HG03095 (cell line): ENCODE results near the gene ATP5F1A.
"Not testable (repeated sequence)": the region's sequence is repeated elsewhere in the genome, so short reads cannot be mapped to it uniquely, and the experiment has no call there.

Experiments
- ATAC-seq: cut with Tn5 transposase; IDR thresholded peaks from one replicate; pipeline ENCODE4 v1.9.1; 2021; ENCODE audit warnings: moderate library complexity; ENCODE audit not compliant: unreplicated experiment

ATP5F1A gene

GRCh38 chr18:46097801-46098615 lies at the start of gene ATP5F1A:
TSS of gene ATP5F1A (minus strand) at chr18:46098296. CDS start at chr18:46098231, 65 bp downstream.
- ATAC-seq: peak; percentile 74

- ATAC-seq: no peak
Measured at GRCh38 chr18:46141199-46141598, 43.1 kb upstream of the ATP5F1A start.

GRCh38 chr18:46140173-46140572 lies 42.1 kb upstream of the ATP5F1A start:
- no peak for ATAC-seq

GRCh38 chr18:46134920-46135675 lies 37.0 kb upstream of the ATP5F1A start:
- ATAC-seq: no peak

- no peak for ATAC-seq
Measured at GRCh38 chr18:46133534-46133933, 35.4 kb upstream of the ATP5F1A start.

- not testable (repeated sequence) for ATAC-seq
Measured at GRCh38 chr18:46130549-46130948, 32.5 kb upstream of the ATP5F1A start.

- no peak for ATAC-seq
Measured at GRCh38 chr18:46130061-46130460, 32.0 kb upstream of the ATP5F1A start.

GRCh38 chr18:46126625-46127024 lies 28.5 kb upstream of the ATP5F1A start:
- not testable (repeated sequence) for ATAC-seq

GRCh38 chr18:46113751-46114150 lies 15.7 kb upstream of the ATP5F1A start:
- no peak for ATAC-seq

- no peak for ATAC-seq
Measured at GRCh38 chr18:46110406-46110805, 12.3 kb upstream of the ATP5F1A start.

- ATAC-seq: no peak
Measured at GRCh38 chr18:46109386-46109785, 11.3 kb upstream of the ATP5F1A start.

- peak; percentile 94 for ATAC-seq
Measured at GRCh38 chr18:46104128-46104911, 6.2 kb upstream of the ATP5F1A start, which contains the start of gene HAUS1. TSS of gene HAUS1 (plus strand) at chr18:46104385. CDS start at chr18:46104412, 27 bp downstream.

GRCh38 chr18:46099463-46099862 lies 1.4 kb upstream of the ATP5F1A start:
- no peak for ATAC-seq

- no peak for ATAC-seq
Measured at GRCh38 chr18:46098616-46098933, 479 bp upstream of the ATP5F1A start.

- ATAC-seq: peak; percentile 28
Measured at GRCh38 chr18:46097431-46097800, 680 bp downstream of the ATP5F1A start.

GRCh38 chr18:46096651-46097300 lies 1.3 kb downstream of the ATP5F1A start:
- no peak for ATAC-seq

- ATAC-seq: no peak
Measured at GRCh38 chr18:46095532-46095931, 2.6 kb downstream of the ATP5F1A start.

GRCh38 chr18:46088501-46088900 lies 9.6 kb downstream of the ATP5F1A start:
- ATAC-seq: not testable (repeated sequence)

GRCh38 chr18:46084431-46084830 lies 13.7 kb downstream of the ATP5F1A start:
- no peak for ATAC-seq

- no peak for ATAC-seq
Measured at GRCh38 chr18:46080156-46080555, 17.9 kb downstream of the ATP5F1A start.

- ATAC-seq: no peak
Measured at GRCh38 chr18:46079336-46079735, 18.8 kb downstream of the ATP5F1A start.
